K562 (cell line): ENCODE data around the gene TGOLN2. TPM values are rescaled to one million over a fixed set of nuclear protein-coding genes. Genes with fewer than 3 reads are reported as not detected.

Experiments used
- ATAC-seq: fragments of 200-7000 bp; cut with Tn5 transposase; 3 replicates; pipeline ENCODE4 v1.9.1; 2020; ENCODE audit warnings: moderate library complexity
- BruUV-seq: library from RNA; stranded (reverse); fragments of 400-500 nt; replicated peaks from 2 replicates; lab custom pipeline; 2021; lab: Mats Ljungman, UMichigan
- CTCF ChIA-PET: fragments of 300-600 bp; formaldehyde crosslinking; extraction: SDS; loops from one replicate; lab custom pipeline; 2021; ENCODE audit warnings: low intra/inter-chr PET ratio; lab: Yijun Ruan, JAX
- POLR2A ChIA-PET: fragments of 300-600, 350-650 bp; sonication (Branson Sonifier 250); formaldehyde crosslinking; extraction: SDS; loops from one replicate; lab custom pipeline; 2021; ENCODE audit warnings: antibody characterized with exemption, inconsistent platforms; lab: Yijun Ruan, JAX
- DNase-seq, 4 experiments: peaks; one replicate each; pipeline versions ENCODE4 v3.0.0 to v3.0.0-alpha.2; 2011 to 2018; ENCODE audit warnings: low spot score in 3 of 4, mixed read lengths in 3 of 4; ENCODE audit errors: extremely low read depth in 1 of 4
- FAIRE-seq: peaks from 2 replicates; lab custom pipeline; 2011; peaks lifted over from hg19 to GRCh38; lab: Jason Lieb, UNC
- H2AFZ ChIP-seq: 2 replicates; pipeline ENCODE4 v1.6.0; 2011; ENCODE audit warnings: low read depth, low read length, control low read depth, inconsistent platforms
- H3K27ac ChIP-seq: fragments of 200-600 bp; 3 replicates; pipeline ENCODE4 v1.8.0; 2011; ENCODE audit warnings: low read depth, mild to moderate bottlenecking, control low read depth, inconsistent platforms, low read length, moderate library complexity, mixed read lengths; ENCODE audit errors: extremely low read depth
- H3K27me3 ChIP-seq, 2 experiments: fragments of 300-600 bp in 1 of 2; 2 replicates in 1 of 2; 3 replicates in 1 of 2; pipeline versions ENCODE4 v1.6.0 to v1.8.0; 2011; ENCODE audit warnings: inconsistent platforms in 2 of 2, low read length in 2 of 2, mild to moderate bottlenecking in 1 of 2, mixed read lengths in 1 of 2, moderate library complexity in 1 of 2; ENCODE audit not compliant: control insufficient read depth in 2 of 2, insufficient read depth in 2 of 2
- H3K36me3 ChIP-seq: fragments of 300-600 bp; 3 replicates; pipeline ENCODE4 v1.8.0; 2011; ENCODE audit warnings: mild to moderate bottlenecking, low read length, inconsistent platforms; ENCODE audit not compliant: control insufficient read depth, insufficient read depth
- H3K4me1 ChIP-seq, 2 experiments: fragments of 200-600 bp in 1 of 2; replicated peaks in 1 of 2; 2 replicates in 1 of 2; 3 replicates in 1 of 2; pipeline versions ENCODE4 v1.5.1 to v1.8.0; 2011; ENCODE audit warnings: inconsistent platforms in 2 of 2, low read length in 2 of 2, mild to moderate bottlenecking in 1 of 2, mixed read lengths in 1 of 2, moderate library complexity in 1 of 2; ENCODE audit not compliant: control insufficient read depth in 2 of 2, insufficient read depth in 2 of 2
- H3K4me2 ChIP-seq: 2 replicates; pipeline ENCODE4 v1.6.1; 2011; ENCODE audit warnings: low read length, control low read depth, inconsistent platforms, mixed read lengths; ENCODE audit not compliant: insufficient read depth
- H3K4me3 ChIP-seq: fragments of 200-600 bp; sonication (generic), shearing (Covaris generic); 2 replicates; pipeline ENCODE4 v1.5.1; 2016; ENCODE audit warnings: control low read depth, inconsistent platforms
- H3K79me2 ChIP-seq: fragments of 200-600 bp; 3 replicates; pipeline ENCODE4 v1.8.0; 2011; ENCODE audit warnings: low read length, inconsistent platforms; ENCODE audit not compliant: control insufficient read depth, insufficient read depth
- H3K9ac ChIP-seq, 2 experiments: 2 replicates each; pipeline versions ENCODE4 v1.6.0 to v1.6.1; 2011; ENCODE audit warnings: low read depth in 2 of 2, low read length in 2 of 2, control low read depth in 1 of 2, inconsistent platforms in 1 of 2, mild to moderate bottlenecking in 1 of 2, mixed read lengths in 1 of 2; ENCODE audit not compliant: insufficient read depth in 1 of 2
- H3K9me1 ChIP-seq: one replicate; pipeline ENCODE4 v1.6.0; 2011; ENCODE audit warnings: inconsistent platforms, mild to moderate bottlenecking, low read length, moderate library complexity; ENCODE audit not compliant: control insufficient read depth, insufficient read depth
- H3K9me3 ChIP-seq: replicated peaks from 2 replicates; pipeline ENCODE4 v1.5.1; 2011; ENCODE audit warnings: low read depth, low read length, inconsistent platforms; ENCODE audit not compliant: control insufficient read depth, insufficient read depth
- H4K20me1 ChIP-seq: replicated peaks from 2 replicates; pipeline ENCODE4 v1.6.1; 2011; ENCODE audit warnings: low read length, inconsistent platforms, mixed read lengths; ENCODE audit not compliant: control insufficient read depth, insufficient read depth
- WGBS: fragments of 100-300 bp; shearing (Covaris generic); methylation state at CpG from one replicate; pipeline ENCODE4 v1.1.6; 2016; ENCODE audit warnings: low coverage, mixed read lengths; ENCODE audit not compliant: insufficient coverage; ENCODE audit errors: missing lambda C conversion rate; 5-methylcytosine and 5-hydroxymethylcytosine counted together
- in situ Hi-C: fragments of 300-500 bp; cut with MboI; formaldehyde crosslinking; loops from 4 replicates; pipeline ENCODE4 v1.15.0; 2018; ENCODE audit warnings: inconsistent platforms, mixed read lengths
- intact Hi-C: fragments of 100-400 bp; cut with micrococcal nuclease; formaldehyde crosslinking; loops from 2 replicates; pipeline ENCODE4 v1.14.2; 2022
- polyA plus RNA-seq, 8 experiments: library from polyadenylated mRNA; depleted of rRNA in 4 of 8; stranded (reverse) in 5 of 8; unstranded in 3 of 8; fragments of >200 nt; fragmentation: Nextera tagmentation in 2 of 8; fragmentation: Illumina TruSeq in 1 of 8; extraction: Ambion mirVana in 2 of 8; extraction: Trizol in 1 of 8; gene quantifications; 2 replicates each; pipeline versions ENCODE4 v1.2.1 to v1.2.3, GENCODE V29; 2011 to 2014; ENCODE audit warnings: inconsistent platforms in 1 of 8, missing spikeins in 1 of 8
- total RNA-seq, 7 experiments: library from RNA; depleted of rRNA in 6 of 7; stranded (reverse); fragments of >200 nt in 6 of 7; fragmentation: Illumina TruSeq in 2 of 7; extraction: Trizol in 2 of 7; gene quantifications; 2 replicates each; pipeline versions ENCODE4 v1.2.1 to v1.2.3, GENCODE V29; 2011 to 2021; ENCODE audit warnings: low replicate concordance in 1 of 7
- TF ChIP-seq, protein P1 (sequence below): fragments of 450-650 bp; IDR thresholded peaks from 2 replicates; pipeline ENCODE4 v1.6.1; 2016
- TF ChIP-seq, protein P2 (sequence below), 2 experiments: IDR thresholded peaks in 1 of 2; conservative IDR thresholded peaks in 1 of 2; 2 replicates each; pipeline ENCODE4 v1.6.1; 2016; ENCODE audit warnings: low read depth in 2 of 2, mild to moderate bottlenecking in 1 of 2, missing compliant biosample characterization in 1 of 2, missing genetic modification characterization in 1 of 2, moderate library complexity in 1 of 2

TGOLN2 gene
- total and polyA plus RNA-seq, 9 of the 15 experiments (the other 6 are each of a cell fraction or from before 2014, with no cell fraction given), result 13.0 to 66.5 (median 35.9) TPM

DNA sequence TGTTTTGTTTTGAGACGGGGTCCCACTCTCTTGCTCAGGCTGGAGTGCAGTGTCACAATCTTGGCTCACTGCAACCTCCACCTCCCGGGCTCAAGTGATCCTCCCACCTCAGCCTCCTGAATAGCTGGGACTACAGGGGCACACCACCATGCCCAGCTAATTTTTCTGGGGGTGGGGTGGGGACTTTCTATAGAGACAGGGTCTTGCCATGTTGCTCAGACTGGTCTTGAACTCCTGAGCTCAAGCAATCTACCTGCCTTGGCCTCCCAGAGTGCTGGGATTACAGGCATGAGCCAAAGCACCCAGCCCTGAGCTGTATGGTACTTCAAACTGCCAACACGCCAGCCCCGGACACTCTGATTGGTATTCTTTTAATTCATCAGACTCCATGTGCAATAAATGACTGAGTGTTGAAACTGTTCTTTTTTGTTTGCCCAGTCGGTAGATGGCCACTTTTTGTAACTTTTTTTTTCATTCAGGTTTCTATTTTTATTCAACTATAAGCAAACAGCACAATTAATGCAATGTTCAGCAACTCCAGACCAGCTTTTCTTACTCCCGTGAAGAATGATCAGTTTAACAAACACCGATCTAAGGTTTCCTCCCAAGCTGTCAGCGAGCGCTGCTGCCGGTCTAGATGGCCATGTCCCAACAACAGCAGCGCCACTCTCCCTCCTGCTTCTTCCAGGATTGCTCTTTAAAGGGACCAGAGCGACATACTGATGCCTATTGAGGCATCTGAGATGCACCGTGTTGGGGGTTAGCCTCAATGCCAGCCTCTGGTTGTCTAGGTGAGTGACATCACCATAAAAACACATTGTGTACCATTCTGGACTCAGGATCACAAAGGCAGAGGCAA, 12.5 kb upstream of the TGOLN2 start:
- no peaks in the 10 kb centered on the region for H3K9me1 ChIP-seq
- no peak overlapping the region for H3K4me2 ChIP-seq
- H3K36me3 ChIP-seq, result peaks cover 2% of the 10 kb centered on the region; the same call in 1 of the 3 replicates
- H2AFZ ChIP-seq, result no peak overlapping the region
- H3K4me3 ChIP-seq, result no peak overlapping the region
- no peak for DNase-seq
- no peak overlapping the region for H3K27ac ChIP-seq
- no TSS peak for BruUV-seq
- 14% methylated on average over 13 of the region's 13 CpGs for WGBS
- ChIA-PET POLR2A (interaction anchor here (0.5 to 2.4 kb wide), 6 partner anchors 11 to 643 kb away, joined by 3 to 13 read pairs (median 4); partner anchors contain the start of gene TGOLN2), CTCF (no interaction called here)
- H3K27me3 ChIP-seq, result no peaks in the 10 kb centered on the region; a peak in 1 of 5 replicates
- H4K20me1 ChIP-seq, result no peaks in the 10 kb centered on the region
- no peak overlapping the region; a peak in 1 of 4 replicates for H3K9ac ChIP-seq
- no peaks in the 10 kb centered on the region for H3K9me3 ChIP-seq
- peak; percentile 6 for FAIRE-seq
- TF ChIP-seq, protein P1, sequence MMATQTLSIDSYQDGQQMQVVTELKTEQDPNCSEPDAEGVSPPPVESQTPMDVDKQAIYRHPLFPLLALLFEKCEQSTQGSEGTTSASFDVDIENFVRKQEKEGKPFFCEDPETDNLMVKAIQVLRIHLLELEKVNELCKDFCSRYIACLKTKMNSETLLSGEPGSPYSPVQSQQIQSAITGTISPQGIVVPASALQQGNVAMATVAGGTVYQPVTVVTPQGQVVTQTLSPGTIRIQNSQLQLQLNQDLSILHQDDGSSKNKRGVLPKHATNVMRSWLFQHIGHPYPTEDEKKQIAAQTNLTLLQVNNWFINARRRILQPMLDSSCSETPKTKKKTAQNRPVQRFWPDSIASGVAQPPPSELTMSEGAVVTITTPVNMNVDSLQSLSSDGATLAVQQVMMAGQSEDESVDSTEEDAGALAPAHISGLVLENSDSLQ, result 0 out of 2 replicates have a peak, but pooled peaks have one; percentile 6
- TF ChIP-seq, protein P2, sequence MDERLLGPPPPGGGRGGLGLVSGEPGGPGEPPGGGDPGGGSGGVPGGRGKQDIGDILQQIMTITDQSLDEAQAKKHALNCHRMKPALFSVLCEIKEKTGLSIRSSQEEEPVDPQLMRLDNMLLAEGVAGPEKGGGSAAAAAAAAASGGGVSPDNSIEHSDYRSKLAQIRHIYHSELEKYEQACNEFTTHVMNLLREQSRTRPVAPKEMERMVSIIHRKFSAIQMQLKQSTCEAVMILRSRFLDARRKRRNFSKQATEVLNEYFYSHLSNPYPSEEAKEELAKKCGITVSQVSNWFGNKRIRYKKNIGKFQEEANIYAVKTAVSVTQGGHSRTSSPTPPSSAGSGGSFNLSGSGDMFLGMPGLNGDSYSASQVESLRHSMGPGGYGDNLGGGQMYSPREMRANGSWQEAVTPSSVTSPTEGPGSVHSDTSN (CRISPR knock-in tag; IDR thresholded peaks at IDR 0.05; ENCODE audit: low read depth), result no peak
- TF ChIP-seq, protein P2 (tag; conservative IDR thresholded peaks at IDR 0.05; ENCODE audit: low read depth), result no peak
- ATAC-seq, result peak; percentile 48; the same call in 2 of the 3 replicates
- in situ Hi-C loops, result no loop called here
- intact Hi-C loops, result no loop called here
- H3K79me2 ChIP-seq, result no peaks in the 10 kb centered on the region
- peaks cover 0 to 3% of the 10 kb centered on the region in 2 experiments; a peak in 3 of 5 replicates for H3K4me1 ChIP-seq
